Eye (tissue), 1 donor: ENCODE results near the gene ABCA4.
A peak's percentile ranks its signal among the peaks of the same experiment; 100 is the strongest.
"Not testable (repeated sequence)": the region's sequence is repeated elsewhere in the genome, so short reads cannot be mapped to it uniquely, and the experiment has no call there.

Source experiments
- DNase-seq: peaks from one replicate; pipeline ENCODE4 v3.0.0-alpha.2; 2015

ABCA4 gene

DNA sequence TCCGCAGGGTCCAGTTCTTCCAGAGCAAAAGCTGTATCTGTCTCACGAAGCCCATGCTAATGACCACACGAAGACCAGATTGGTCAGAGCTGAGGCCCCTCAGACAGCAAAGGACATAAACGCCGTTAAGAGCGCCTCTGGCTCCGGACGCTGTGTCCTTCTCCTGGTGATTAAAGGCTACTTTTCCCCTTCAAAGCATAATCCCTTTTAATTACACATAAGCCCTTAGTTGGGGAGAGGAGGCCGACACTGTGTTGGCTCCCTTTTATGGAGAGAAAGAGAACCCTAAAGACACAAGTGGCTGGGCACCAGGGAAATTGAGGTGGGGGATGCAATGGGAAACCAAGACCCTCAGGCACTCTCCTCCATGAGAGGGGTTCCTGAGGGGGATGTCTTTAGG, at the start of gene ABCA4:
Gene ABCA4 (minus strand): TSS at position 158 of the 400 bp plus-strand sequence. CDS start 103 bp downstream, at position 55.
- DNase-seq: peak; percentile 68

GRCh38 chr1:94169126-94169525, 48.2 kb upstream of the ABCA4 start:
- DNase-seq: no peak

- DNase-seq: no peak
These were observed 44.9 kb upstream of the ABCA4 start for GRCh38 chr1:94165843-94166242.

GRCh38 chr1:94164885-94165284, 43.9 kb upstream of the ABCA4 start:
- DNase-seq: not testable (repeated sequence)

DNA sequence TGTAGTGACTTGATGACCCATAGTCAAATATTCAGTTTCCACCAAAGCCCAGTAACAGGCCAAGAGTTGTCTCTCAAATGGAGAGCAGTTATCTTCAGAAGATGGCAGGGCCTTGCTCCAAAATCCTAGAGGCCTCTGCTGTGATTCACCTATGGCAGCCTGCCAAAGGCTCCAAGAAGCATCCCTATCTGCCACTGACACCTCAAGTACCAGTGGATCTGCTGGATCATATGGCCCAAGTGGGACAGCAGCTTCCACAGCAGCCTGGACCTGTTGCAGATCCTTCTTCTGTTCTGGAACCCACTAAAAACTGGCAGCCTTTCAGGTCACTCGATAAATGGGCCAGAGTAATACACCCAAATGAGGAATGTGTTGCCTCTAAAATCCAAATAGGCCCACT, 43.2 kb upstream of the ABCA4 start:
- not testable (repeated sequence) for DNase-seq

GRCh38 chr1:94163249-94163648, 42.3 kb upstream of the ABCA4 start:
- not testable (repeated sequence) for DNase-seq

- peak; percentile 70 for DNase-seq
These were observed 39.9 kb upstream of the ABCA4 start for GRCh38 chr1:94160811-94161210.

DNA sequence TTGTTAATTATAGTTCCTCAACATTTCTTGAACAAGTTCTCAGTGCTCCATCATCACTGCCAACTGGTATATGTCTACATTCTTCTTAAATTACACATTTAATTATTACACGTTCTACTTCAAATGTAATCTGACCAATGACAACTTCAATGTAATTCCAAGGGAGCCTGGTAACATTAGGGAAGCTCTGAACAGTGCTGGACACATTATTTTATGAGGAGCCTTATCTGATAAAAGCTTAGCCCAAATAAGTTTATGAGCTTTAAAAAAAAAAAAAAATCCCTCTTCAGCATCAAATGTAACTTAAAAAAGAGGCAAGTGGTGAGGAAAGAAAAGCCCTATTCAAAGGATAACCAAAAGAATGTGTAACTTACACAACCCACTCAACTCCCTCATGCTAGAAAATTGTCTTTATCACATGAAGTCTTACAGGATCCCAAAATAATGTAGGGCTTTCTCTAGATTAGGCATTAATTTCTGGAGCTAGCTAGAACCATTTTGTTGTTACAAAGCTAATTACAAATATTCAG, 35.2 kb upstream of the ABCA4 start:
- no peak for DNase-seq

GRCh38 chr1:94154989-94155388, 34.0 kb upstream of the ABCA4 start:
- DNase-seq: no peak

- no peak for DNase-seq
These were observed 32.2 kb upstream of the ABCA4 start for GRCh38 chr1:94153133-94153532.

GRCh38 chr1:94149166-94149565, 28.2 kb upstream of the ABCA4 start:
- not testable (repeated sequence) for DNase-seq

DNA sequence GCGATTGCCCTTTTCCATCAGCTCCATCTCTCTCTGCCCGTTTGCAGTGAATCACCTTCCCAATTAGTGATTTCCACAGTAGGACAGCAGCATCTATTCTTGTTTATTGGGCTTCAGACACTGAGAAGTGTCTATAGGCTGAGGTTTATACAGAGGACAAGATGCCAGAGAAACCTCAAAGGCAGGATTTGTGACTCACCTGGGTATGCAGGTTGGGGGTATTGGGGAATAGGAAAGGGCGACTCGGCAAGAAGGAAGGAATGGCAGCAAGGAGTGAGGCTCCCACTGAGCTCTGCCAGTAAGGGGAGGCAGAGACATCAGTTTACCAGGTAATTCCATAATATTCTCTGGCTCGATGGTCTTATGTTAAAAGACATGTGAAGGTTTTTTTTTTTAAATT, 25.3 kb upstream of the ABCA4 start:
- DNase-seq: no peak

DNA sequence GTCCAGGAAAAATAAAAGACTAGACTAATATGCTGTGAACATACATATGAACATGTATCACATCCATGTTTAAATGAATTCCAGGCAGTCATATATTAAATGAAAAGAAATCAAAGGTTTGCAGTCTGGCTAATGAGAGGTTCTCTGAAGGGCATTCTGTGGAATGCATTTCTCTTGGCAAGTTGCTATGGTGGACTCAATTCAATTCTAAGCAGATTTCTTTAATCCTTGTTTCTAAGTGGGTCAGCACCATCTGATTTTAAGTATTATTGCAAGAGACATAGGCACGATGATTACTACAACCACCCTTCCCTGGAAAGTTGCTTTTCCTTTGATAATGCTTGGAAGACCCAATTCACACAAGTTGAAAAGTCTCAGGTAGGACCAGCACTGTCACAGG, 23.9 kb upstream of the ABCA4 start:
- DNase-seq: peak; percentile 37

DNA sequence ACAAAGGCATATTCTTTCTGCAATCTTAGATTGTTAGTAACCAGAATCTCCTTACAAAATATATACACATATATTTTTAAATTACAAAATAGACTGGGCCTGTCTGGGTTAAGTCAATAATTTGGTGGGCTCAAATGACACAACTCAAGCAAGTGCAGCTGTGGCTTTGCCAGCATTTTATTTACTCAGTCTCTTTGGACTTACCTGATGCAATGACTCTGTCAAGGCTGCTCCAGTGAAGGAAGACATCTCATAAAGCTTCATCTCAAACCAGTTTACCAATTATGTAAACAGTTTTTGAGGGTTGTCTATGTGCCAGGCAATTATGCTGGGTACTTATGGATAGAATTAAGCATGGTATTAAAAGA, 22.8 kb upstream of the ABCA4 start:
- DNase-seq: no peak

- no peak for DNase-seq
These were observed 22.3 kb upstream of the ABCA4 start for GRCh38 chr1:94143173-94143808.

GRCh38 chr1:94142583-94142982, 21.6 kb upstream of the ABCA4 start:
- no peak for DNase-seq

DNA sequence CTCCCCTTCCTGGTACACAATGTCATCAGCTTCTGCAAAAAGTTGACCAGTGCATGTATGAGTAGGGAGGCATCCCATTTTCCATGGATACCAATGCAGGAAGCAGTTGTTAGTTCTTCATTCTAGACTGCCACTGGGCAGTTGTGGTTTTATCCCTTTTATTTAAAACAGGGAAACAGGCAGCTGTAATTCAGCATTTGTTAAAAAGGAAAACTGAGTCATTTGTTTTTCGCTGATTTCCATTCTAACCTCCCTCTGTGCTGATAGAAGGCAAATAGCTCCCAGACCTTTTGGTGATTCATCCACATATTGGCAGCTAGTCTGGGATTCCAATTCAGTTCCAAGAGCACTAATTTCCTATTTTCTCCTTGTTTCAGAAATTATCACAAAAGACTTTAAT, 21.1 kb upstream of the ABCA4 start:
- DNase-seq: no peak

DNA sequence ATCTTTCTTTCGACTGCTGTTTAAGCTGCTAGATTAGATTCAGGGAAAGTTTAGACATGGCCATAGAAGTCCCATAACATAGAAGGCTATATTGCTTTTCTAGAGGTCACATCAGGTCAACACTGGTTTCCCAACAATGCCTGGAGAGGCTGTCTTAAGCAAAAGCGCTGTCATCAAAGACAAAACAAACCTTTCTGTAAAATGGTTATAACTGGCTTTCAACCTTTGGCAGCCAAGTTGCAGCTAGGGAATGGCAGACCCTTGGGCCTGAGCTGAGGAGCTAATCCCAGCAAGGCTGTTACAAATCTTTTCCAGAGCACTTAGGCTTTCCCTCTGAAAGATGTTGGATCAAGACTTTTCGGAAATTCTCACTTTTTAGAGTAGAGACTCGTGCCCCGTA, 11.2 kb upstream of the ABCA4 start:
- no peak for DNase-seq

DNA sequence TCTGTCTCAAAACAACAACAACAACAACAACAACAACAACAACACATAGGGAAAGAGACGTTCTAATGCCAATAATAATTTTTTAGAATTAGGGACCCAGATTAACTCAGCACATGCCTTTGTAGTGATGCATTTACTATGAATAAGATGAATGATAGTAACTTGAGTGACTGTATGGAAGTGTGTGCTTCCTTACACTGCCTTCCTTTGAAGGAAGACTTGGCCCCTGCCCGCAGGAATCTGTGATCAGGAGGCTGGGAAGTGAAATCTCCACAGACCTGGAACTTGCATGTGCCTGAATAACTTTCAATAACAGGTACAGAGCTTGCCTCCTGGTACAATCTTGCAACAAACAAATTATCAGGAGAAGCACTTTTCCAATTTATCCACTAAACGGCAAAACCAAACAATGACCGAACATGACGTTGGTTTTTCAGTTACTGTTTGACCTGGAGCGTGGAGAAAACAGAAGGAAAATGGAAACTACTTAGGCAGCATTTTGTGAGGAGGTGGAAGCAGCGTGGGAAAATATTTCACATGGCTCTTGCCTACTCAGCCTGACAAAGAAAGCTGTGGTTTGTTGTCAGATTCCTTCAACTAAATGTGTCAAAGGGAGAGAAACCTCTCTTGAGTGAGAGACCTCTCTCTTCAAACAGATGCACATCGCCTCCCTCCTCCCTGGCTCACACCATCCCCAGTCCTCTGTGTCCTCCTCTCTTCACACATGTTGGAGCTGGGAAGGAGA, 10.1 kb upstream of the ABCA4 start:
- DNase-seq: peak; percentile 20

DNA sequence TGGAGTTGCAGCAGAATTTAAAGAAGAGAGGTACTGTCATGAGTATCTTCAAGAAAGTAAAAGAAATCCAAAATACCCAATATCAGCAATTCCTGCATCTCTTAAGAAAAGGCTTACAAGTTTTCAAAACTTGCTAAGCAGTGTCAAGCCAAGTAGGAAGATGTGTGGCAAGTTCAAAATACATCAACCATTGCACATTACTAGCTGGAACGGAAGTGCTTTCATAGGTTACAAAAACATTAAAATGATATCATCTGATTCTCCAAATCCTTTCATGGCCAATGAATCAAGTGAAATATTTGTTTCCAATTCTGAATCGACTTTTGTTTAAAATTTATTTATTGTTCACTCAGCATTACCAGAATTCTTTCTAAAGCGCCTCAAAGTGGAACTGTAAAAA, 5.7 kb upstream of the ABCA4 start:
- DNase-seq: no peak

- DNase-seq: no peak
These were observed 4.9 kb upstream of the ABCA4 start for GRCh38 chr1:94125551-94126514.

DNA sequence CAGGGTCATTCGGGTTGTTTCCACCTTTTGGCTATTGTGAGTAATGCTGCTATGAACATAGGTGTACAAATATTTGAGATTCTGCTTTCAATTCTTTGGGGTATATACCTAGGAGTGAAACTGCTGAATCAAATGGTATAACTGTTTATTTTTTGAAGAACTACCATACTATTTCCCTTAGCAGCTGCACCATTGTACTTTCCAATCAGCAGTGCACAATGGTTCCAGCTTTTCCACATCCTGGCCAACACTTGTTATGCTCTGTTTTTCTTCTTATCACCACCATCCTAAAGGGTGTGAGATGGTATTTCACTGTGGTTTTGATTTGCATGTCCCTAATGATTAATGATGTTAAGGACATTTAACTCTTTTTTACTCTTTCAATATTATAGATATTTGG, 3.6 kb upstream of the ABCA4 start:
- DNase-seq: no peak
